Measurements from ENCODE around the gene SP140L.

Gene SP140L

DNA sequence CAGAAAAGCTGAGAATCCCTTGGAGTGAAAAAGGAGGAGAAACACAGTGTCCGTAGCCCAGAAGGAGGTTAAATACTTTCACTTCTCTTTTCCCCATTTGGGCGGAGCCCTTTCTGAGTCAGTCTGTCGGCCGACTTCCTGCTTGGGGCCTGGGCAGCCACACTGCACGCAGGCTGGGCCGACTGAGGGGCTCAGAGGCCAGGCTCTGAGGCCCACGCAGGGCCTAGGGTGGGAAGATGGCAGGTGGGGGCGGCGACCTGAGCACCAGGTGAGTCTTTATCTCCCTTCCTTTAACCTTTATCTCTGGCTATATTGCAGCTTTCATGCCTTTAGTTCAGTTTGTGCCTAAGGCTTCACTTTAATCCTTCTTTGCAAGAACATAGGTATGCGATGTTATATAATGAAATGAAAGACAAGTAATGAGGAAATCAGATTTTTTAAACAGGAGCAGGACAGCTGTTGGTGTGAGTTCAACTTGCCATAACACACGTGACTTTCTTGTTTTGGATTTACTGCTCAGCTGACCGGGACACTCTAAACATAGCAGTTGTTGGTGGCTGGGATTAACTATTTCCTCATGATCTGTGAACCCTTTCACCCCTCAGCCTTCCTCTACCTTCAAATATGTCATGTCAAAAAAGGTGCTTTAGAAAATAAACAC lies 89.2 kb downstream of the SP140L start, which contains the start of gene SP100:
TSS of gene SP100 (plus strand) at position 141 of the 661 bp plus-strand sequence. CDS start at position 237, 96 bp downstream.
- TF ChIP-seq, protein P1, sequence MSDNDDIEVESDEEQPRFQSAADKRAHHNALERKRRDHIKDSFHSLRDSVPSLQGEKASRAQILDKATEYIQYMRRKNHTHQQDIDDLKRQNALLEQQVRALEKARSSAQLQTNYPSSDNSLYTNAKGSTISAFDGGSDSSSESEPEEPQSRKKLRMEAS (IDR thresholded peaks at IDR 0.05) = no peak
- TF ChIP-seq ZBTB7A (IDR thresholded peaks at IDR 0.05; ENCODE audit: low read depth) = no peak

DNA sequence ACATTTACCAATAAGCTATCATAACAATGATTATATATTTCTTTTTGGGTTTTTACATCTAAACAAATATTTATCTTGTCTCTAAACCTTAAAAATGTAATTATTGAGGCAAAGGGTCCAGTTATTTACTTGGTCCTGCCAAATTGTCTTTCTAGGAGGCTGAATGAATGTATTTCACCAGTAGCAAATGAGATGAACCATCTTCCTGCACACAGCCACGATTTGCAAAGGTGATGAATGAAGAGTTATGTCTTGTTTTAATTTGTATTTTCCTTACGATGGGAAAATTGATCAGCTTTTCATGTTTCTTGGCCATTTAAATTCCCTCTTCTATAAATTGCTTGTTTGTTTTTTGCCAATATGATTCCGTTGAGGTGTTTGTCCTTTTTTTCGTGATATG lies 90.4 kb downstream of the SP140L start:
- no peak for TF ChIP-seq TCF12 (IDR thresholded peaks at IDR 0.05; ENCODE audit: low read depth)
- no peak for TF ChIP-seq EGR1 (IDR thresholded peaks at IDR 0.05)
- TF ChIP-seq TEAD4 (IDR thresholded peaks at IDR 0.05) = no peak

DNA sequence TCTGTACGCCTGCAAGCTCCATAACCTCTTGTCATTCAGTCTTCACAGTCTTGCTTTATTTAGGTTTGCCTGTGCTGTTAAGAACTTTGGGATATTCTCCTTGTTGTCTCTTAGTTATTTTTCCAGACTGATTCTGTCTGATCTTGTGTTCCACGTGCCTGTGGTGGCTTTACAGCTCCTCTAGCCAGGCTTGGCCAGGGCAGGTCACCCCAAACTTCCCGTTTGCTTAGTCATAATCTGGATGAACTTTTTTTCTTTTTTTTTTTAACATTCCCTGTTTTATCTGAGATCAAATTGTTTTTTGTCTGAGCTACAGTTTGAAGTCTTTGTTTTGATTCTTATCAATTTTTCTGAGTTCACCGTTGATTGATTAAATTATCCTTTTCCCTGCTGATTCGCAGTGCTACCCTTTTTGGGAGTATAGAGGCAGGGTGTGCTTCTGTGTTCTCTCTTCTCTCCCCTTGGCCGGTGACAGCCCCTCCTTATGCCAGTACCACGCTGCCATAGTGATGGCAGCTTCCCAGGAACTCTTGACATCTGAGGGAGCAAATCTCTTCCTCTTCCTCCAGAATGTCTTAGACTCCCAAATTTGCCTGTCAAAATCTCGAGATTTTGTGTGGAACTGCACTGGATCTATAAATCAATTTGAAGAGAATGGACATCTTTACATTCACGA lies 91.5 kb downstream of the SP140L start:
- TF ChIP-seq NFIC (IDR thresholded peaks at IDR 0.05) = no peak
- TF ChIP-seq TAF1 (IDR thresholded peaks at IDR 0.05; ENCODE audit: low read depth) = no peak
- TF ChIP-seq EP300 (IDR thresholded peaks at IDR 0.05; ENCODE audit: borderline replicate concordance) = no peak
- TF ChIP-seq CEBPB (IDR thresholded peaks at IDR 0.05) = no peak
- TF ChIP-seq, protein P1 (IDR thresholded peaks at IDR 0.05) = no peak
- TF ChIP-seq, protein P2, sequence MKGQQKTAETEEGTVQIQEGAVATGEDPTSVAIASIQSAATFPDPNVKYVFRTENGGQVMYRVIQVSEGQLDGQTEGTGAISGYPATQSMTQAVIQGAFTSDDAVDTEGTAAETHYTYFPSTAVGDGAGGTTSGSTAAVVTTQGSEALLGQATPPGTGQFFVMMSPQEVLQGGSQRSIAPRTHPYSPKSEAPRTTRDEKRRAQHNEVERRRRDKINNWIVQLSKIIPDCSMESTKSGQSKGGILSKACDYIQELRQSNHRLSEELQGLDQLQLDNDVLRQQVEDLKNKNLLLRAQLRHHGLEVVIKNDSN (IDR thresholded peaks at IDR 0.05) = no peak
- TF ChIP-seq YY1 (IDR thresholded peaks at IDR 0.05; ENCODE audit: low read depth) = no peak
- no peak for TF ChIP-seq ZBTB7A (IDR thresholded peaks at IDR 0.05; ENCODE audit: low read depth)
- no peak for TF ChIP-seq RAD21 (IDR thresholded peaks at IDR 0.05; ENCODE audit: low read depth)
- TF ChIP-seq, protein P3, sequence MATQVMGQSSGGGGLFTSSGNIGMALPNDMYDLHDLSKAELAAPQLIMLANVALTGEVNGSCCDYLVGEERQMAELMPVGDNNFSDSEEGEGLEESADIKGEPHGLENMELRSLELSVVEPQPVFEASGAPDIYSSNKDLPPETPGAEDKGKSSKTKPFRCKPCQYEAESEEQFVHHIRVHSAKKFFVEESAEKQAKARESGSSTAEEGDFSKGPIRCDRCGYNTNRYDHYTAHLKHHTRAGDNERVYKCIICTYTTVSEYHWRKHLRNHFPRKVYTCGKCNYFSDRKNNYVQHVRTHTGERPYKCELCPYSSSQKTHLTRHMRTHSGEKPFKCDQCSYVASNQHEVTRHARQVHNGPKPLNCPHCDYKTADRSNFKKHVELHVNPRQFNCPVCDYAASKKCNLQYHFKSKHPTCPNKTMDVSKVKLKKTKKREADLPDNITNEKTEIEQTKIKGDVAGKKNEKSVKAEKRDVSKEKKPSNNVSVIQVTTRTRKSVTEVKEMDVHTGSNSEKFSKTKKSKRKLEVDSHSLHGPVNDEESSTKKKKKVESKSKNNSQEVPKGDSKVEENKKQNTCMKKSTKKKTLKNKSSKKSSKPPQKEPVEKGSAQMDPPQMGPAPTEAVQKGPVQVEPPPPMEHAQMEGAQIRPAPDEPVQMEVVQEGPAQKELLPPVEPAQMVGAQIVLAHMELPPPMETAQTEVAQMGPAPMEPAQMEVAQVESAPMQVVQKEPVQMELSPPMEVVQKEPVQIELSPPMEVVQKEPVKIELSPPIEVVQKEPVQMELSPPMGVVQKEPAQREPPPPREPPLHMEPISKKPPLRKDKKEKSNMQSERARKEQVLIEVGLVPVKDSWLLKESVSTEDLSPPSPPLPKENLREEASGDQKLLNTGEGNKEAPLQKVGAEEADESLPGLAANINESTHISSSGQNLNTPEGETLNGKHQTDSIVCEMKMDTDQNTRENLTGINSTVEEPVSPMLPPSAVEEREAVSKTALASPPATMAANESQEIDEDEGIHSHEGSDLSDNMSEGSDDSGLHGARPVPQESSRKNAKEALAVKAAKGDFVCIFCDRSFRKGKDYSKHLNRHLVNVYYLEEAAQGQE (IDR thresholded peaks at IDR 0.05; ENCODE audit: low read depth) = no peak

DNA sequence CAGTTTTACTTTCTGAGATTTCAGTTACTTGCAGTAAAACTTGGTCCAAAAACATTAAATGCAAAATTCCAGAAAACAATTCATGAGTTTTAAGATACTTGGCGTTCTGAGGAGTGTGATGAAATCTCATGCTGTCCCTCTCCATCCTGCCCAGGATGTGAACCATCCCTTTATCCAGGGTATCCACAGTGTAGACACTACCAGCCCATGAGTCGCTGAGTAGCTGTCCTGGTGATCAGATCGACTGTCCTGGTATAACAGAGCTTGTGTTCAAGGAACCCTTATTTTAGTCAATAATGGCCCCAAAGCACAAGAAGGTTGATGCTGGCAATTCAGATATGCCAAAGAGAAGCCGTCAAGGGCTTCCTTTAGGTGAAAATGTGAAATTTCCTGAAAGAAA lies 92.2 kb downstream of the SP140L start:
- no peak for TF ChIP-seq FOXM1 (IDR thresholded peaks at IDR 0.05; ENCODE audit: borderline replicate concordance, low read depth)
- TF ChIP-seq NFIC (IDR thresholded peaks at IDR 0.05) = no peak

DNA sequence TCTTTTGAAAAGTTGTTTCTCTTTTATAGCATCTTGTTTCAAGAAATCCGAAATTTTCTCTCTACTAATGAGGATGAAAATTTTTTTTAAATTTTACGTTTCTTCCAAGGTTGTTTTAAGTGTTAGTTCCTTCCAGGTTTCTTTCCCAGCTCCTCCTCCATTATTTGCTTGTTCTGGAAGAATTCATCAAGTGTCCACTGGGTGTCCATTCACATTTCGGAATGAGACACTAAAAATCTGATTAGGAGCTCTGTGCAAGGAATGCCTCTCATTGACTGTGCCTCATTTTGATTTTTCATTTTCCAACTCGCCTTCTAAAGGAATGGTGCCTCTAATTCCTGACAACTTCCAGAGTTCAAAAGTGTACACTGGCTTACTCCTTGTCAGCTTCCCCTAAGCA lies 95.2 kb downstream of the SP140L start:
- TF ChIP-seq YY1 (IDR thresholded peaks at IDR 0.05; ENCODE audit: low read depth) (no peak), EP300 (IDR thresholded peaks at IDR 0.05; ENCODE audit: borderline replicate concordance) (no peak), TCF12 (IDR thresholded peaks at IDR 0.05; ENCODE audit: low read depth) (no peak), TAF1 (IDR thresholded peaks at IDR 0.05; ENCODE audit: low read depth) (no peak), RAD21 (IDR thresholded peaks at IDR 0.05; ENCODE audit: low read depth) (no peak), CEBPB (IDR thresholded peaks at IDR 0.05) (no peak), TEAD4 (IDR thresholded peaks at IDR 0.05) (no peak), ZBTB7A (IDR thresholded peaks at IDR 0.05; ENCODE audit: low read depth) (no peak)
- TF ChIP-seq, protein P3 (IDR thresholded peaks at IDR 0.05; ENCODE audit: low read depth) = no peak
- TF ChIP-seq, protein P1 (IDR thresholded peaks at IDR 0.05) = no peak

DNA sequence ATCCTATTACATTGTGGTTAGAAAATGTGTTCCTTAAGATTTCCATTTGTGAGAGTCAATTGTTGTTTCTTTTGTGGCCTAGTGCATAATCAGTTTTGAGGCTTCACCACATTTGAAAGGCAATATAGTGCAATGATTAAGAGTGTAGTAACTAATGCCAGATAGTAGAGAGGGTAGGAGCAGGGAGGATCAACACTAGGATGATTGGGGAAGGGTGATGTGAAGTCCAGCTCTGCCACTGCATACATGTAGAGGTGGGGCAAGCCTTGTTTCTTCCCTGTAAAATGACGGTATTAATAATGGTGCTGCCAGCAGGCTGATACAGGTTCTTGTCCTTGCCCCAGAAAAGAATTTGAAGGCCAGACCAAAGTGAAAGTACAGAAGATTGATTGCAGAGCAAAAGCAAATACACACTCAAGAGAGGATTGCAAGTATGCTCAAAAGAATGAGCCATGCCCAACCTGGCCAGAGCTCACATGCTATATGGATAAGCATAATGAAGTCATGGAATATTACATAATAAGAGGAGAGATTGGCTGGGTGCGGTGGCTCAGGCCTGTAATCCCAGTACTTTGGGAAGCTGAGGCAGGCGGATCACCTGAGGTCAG lies 97.0 kb downstream of the SP140L start:
- TF ChIP-seq TAF1 (IDR thresholded peaks at IDR 0.05; ENCODE audit: low read depth) (no peak), NFIC (IDR thresholded peaks at IDR 0.05) (no peak), EGR1 (IDR thresholded peaks at IDR 0.05) (no peak)

DNA sequence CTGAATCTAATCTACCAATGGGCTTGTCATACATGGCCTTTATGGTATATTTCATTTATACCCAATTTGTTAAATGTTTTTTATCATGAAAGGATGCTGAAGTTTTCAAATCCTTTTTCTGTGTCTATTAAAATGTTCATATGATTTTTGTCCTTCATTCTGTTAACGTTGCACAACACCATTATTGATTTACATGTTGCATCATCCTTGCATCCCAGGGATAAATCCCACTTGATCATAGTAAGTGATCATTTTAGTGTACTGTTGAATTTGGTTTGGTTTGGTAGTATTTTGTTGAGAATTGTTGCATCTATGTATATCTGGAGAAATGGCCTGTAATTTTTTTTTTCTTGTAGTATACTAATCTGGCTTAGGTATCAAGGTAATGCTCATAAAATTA lies 98.4 kb downstream of the SP140L start:
- TF ChIP-seq CREB1 (IDR thresholded peaks at IDR 0.05; ENCODE audit: low read depth) = no peak
- no peak for TF ChIP-seq CEBPB (IDR thresholded peaks at IDR 0.05)
- no peak for TF ChIP-seq YY1 (IDR thresholded peaks at IDR 0.05; ENCODE audit: low read depth)
- TF ChIP-seq, protein P3 (IDR thresholded peaks at IDR 0.05; ENCODE audit: low read depth) = no peak
- TF ChIP-seq TEAD4 (IDR thresholded peaks at IDR 0.05) = no peak
- TF ChIP-seq, protein P2 (IDR thresholded peaks at IDR 0.05) = no peak
- TF ChIP-seq ZBTB7A (IDR thresholded peaks at IDR 0.05; ENCODE audit: low read depth) = no peak
- no peak for TF ChIP-seq EGR1 (IDR thresholded peaks at IDR 0.05)
- no peak for TF ChIP-seq FOXM1 (IDR thresholded peaks at IDR 0.05; ENCODE audit: borderline replicate concordance, low read depth)
- no peak for TF ChIP-seq TCF12 (IDR thresholded peaks at IDR 0.05; ENCODE audit: low read depth)
- TF ChIP-seq TAF1 (IDR thresholded peaks at IDR 0.05; ENCODE audit: low read depth) = no peak
- TF ChIP-seq EP300 (IDR thresholded peaks at IDR 0.05; ENCODE audit: borderline replicate concordance) = no peak
- TF ChIP-seq, protein P1 (IDR thresholded peaks at IDR 0.05) = no peak
- no peak for TF ChIP-seq RAD21 (IDR thresholded peaks at IDR 0.05; ENCODE audit: low read depth)
- no peak for TF ChIP-seq NFIC (IDR thresholded peaks at IDR 0.05)
